IPS-20b (cell line): Measurements from ENCODE around the gene ACOT9.
"Not testable (repeated sequence)": the region's sequence is repeated elsewhere in the genome, so short reads cannot be mapped to it uniquely, and the experiment has no call there.

Experiments used
- H3K27ac ChIP-seq: one replicate; pipeline ENCODE4 v1.5.1; 2013; ENCODE audit warnings: low read length
- H3K27me3 ChIP-seq: 2 replicates; pipeline ENCODE4 v1.6.1; 2013; ENCODE audit warnings: mild to moderate bottlenecking, low read length, inconsistent platforms; ENCODE audit not compliant: insufficient read depth
- H3K36me3 ChIP-seq: 2 replicates; pipeline ENCODE4 v1.6.1; 2013; ENCODE audit warnings: low read depth, mild to moderate bottlenecking, inconsistent platforms, low read length, moderate library complexity; ENCODE audit not compliant: insufficient read depth
- H3K4me1 ChIP-seq: 2 replicates; pipeline ENCODE4 v1.6.1; 2013; ENCODE audit warnings: mild to moderate bottlenecking, control low read depth, inconsistent platforms, low read length, moderate library complexity; ENCODE audit not compliant: insufficient read depth
- H3K4me3 ChIP-seq: 2 replicates; pipeline ENCODE4 v1.5.1; 2013; ENCODE audit warnings: mild to moderate bottlenecking, low read length, inconsistent platforms
- H3K9ac ChIP-seq: 2 replicates; pipeline ENCODE4 v1.6.1; 2013; ENCODE audit warnings: low read depth, mild to moderate bottlenecking, inconsistent platforms, low read length, moderate library complexity
- H3K9me3 ChIP-seq: 2 replicates; pipeline ENCODE4 v1.6.1; 2013; ENCODE audit warnings: mild to moderate bottlenecking, low read depth, low read length, inconsistent platforms; ENCODE audit not compliant: insufficient read depth

ACOT9 gene

GRCh38 chrX:23759821-23760220, 16.7 kb upstream of the ACOT9 start:
- Histone ChIP-seq H3K4me1 (no peaks in the 10 kb centered on the region), H3K4me3 (no peak overlapping the region), H3K27me3 (no peaks in the 10 kb centered on the region), H3K36me3 (no peaks in the 10 kb centered on the region), H3K9ac (no peak overlapping the region), H3K27ac (no peak overlapping the region), H3K9me3 (no peaks in the 10 kb centered on the region)

DNA sequence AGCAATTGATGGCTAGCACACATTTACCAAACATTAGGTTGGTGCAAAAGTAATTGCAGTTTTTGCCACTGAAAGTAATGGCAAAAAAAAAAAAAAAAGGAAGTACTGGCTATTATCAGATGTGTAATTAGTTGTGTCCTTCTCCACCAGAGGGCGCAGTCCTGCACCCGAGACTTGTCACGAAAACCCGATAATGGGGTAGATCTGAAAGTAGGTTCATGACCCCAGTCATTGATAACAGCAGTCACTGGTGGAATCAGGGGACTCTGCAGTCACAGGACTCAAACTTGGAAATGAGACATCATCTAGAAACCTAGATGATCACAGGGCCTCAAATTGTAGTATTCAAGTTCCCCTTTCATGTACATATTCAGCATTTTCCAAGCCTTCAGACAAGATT, 13.1 kb upstream of the ACOT9 start:
- H3K4me3 ChIP-seq, result no peak overlapping the region
- no peaks in the 10 kb centered on the region for H3K9me3 ChIP-seq
- no peaks in the 10 kb centered on the region for H3K27me3 ChIP-seq
- H3K4me1 ChIP-seq, result no peaks in the 10 kb centered on the region
- H3K9ac ChIP-seq, result no peak overlapping the region
- H3K36me3 ChIP-seq, result no peaks in the 10 kb centered on the region
- H3K27ac ChIP-seq, result no peak overlapping the region

DNA sequence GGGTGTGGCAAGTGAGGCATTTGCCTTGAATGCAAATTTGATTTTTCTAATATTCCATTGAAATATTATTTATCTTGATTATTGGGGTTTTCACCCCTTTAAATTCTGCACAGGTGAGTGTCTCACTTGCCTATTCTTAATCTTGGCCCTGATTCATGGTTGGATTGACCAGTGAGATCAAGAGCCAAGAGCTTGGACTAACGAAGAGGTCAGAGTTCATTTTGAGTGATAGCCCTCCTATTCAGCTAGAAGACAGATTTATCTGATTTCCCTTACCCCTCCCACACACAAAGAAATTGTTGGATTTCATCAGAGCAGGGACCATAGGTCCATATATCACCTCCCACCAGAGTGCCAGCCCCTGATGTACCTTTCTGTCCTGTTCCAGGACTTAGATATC, 11.6 kb upstream of the ACOT9 start:
- H3K9ac ChIP-seq, result no peak overlapping the region
- no peaks in the 10 kb centered on the region for H3K27me3 ChIP-seq
- no peak overlapping the region for H3K4me3 ChIP-seq
- no peaks in the 10 kb centered on the region for H3K4me1 ChIP-seq
- no peaks in the 10 kb centered on the region for H3K9me3 ChIP-seq
- no peaks in the 10 kb centered on the region for H3K36me3 ChIP-seq
- no peak overlapping the region for H3K27ac ChIP-seq

GRCh38 chrX:23752740-23753415, 9.8 kb upstream of the ACOT9 start:
- Histone ChIP-seq H3K4me1 (no peaks in the 10 kb centered on the region), H3K9ac (no peak overlapping the region), H3K27me3 (no peaks in the 10 kb centered on the region), H3K27ac (no peak overlapping the region), H3K4me3 (no peak overlapping the region), H3K36me3 (no peaks in the 10 kb centered on the region), H3K9me3 (no peaks in the 10 kb centered on the region)

GRCh38 chrX:23749576-23749975, 6.5 kb upstream of the ACOT9 start:
- no peaks in the 10 kb centered on the region for H3K9me3 ChIP-seq
- no peak overlapping the region for H3K4me3 ChIP-seq
- H3K27ac ChIP-seq, result no peak overlapping the region
- no peak overlapping the region for H3K9ac ChIP-seq
- H3K36me3 ChIP-seq, result no peaks in the 10 kb centered on the region
- no peaks in the 10 kb centered on the region for H3K27me3 ChIP-seq
- H3K4me1 ChIP-seq, result no peaks in the 10 kb centered on the region

GRCh38 chrX:23749129-23749528, 6.1 kb upstream of the ACOT9 start:
- no peaks in the 10 kb centered on the region for H3K9me3 ChIP-seq
- H3K9ac ChIP-seq, result no peak overlapping the region
- no peaks in the 10 kb centered on the region for H3K36me3 ChIP-seq
- H3K27ac ChIP-seq, result no peak overlapping the region
- no peaks in the 10 kb centered on the region for H3K4me1 ChIP-seq
- H3K4me3 ChIP-seq, result no peak overlapping the region
- H3K27me3 ChIP-seq, result no peaks in the 10 kb centered on the region

- Histone ChIP-seq H3K4me1 (no peaks in the 10 kb centered on the region; the same call in 1 of the 2 replicates), H3K9ac (no peak overlapping the region), H3K27ac (no peak overlapping the region), H3K9me3 (no peaks in the 10 kb centered on the region), H3K4me3 (no peak overlapping the region), H3K36me3 (no peaks in the 10 kb centered on the region), H3K27me3 (no peaks in the 10 kb centered on the region)
Measured at GRCh38 chrX:23745786-23746185, 2.7 kb upstream of the ACOT9 start.

GRCh38 chrX:23743623-23743971, 521 bp upstream of the ACOT9 start:
- H3K27me3 ChIP-seq, H3K4me1 ChIP-seq, H3K27ac ChIP-seq, H3K36me3 ChIP-seq, H3K9me3 ChIP-seq: not testable (repeated sequence)
- Histone ChIP-seq H3K9ac (peak overlapping the region; percentile 51; the same call in 1 of the 2 replicates), H3K4me3 (peak overlapping the region; percentile 81; the same call in 1 of the 2 replicates)

DNA sequence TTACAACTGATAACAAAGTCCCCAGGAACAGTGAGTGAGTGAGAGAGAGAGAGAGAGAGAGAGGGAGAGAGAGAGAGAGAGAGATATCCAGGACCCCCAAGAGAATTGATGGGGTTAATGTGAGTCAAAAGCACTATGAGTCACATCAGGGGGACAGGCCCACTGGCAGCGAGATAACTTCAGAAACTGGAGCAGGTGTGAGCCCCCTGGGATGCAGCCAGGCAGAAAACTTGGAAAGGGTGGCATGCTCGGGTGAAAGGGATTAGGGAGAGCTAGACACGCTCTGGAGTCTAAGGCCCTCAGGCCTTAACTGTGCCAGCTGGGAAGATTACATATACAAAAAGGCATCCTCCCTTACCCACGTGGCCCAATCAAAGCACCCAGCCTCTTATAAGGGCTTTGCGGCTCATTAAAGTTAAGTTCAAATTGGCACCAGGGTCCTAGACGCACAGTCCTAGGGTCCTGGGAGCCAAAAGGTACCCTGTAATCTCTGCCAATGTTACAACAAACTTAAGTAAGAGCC, 841 bp downstream of the ACOT9 start:
- H3K36me3 ChIP-seq, result no peaks in the 10 kb centered on the region
- no peak overlapping the region for H3K27ac ChIP-seq
- peak overlapping the region; percentile 71; the same call in 1 of the 2 replicates for H3K9ac ChIP-seq
- H3K27me3 ChIP-seq, result no peaks in the 10 kb centered on the region
- H3K4me3 ChIP-seq, result peak overlapping the region; percentile 81
- H3K4me1 ChIP-seq, result no peaks in the 10 kb centered on the region; the same call in 1 of the 2 replicates
- no peaks in the 10 kb centered on the region for H3K9me3 ChIP-seq

DNA sequence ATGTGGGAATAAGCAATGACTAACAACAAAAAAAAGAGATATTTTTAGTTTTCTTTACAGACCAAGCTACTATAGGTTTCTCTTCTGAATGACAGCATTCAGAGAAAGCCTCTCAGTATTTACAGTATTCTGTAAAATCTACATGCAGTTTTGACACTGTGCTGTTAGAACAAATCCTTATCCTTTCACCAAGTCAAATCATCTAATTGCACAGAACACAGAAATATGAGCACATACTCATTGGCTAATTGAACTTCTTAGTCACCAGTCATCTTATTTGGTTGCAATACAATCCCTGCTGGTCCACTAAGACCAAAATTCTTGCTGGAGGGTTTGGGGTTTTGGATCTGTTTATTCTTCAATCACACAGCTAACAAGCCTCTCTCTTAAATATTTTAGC, 5.7 kb downstream of the ACOT9 start:
- H3K27ac ChIP-seq, result no peak overlapping the region
- H3K36me3 ChIP-seq, result peaks cover 8% of the 10 kb centered on the region; the same call in 1 of the 2 replicates
- H3K4me3 ChIP-seq, result no peak overlapping the region
- no peaks in the 10 kb centered on the region for H3K9me3 ChIP-seq
- no peak overlapping the region for H3K9ac ChIP-seq
- H3K4me1 ChIP-seq, result no peaks in the 10 kb centered on the region; the same call in 1 of the 2 replicates
- no peaks in the 10 kb centered on the region for H3K27me3 ChIP-seq

- Histone ChIP-seq H3K4me1 (no peaks in the 10 kb centered on the region), H3K27ac (no peak overlapping the region), H3K36me3 (peaks cover 17% of the 10 kb centered on the region; the same call in 1 of the 2 replicates), H3K4me3 (no peak overlapping the region), H3K9me3 (no peaks in the 10 kb centered on the region), H3K9ac (no peak overlapping the region), H3K27me3 (no peaks in the 10 kb centered on the region)
Measured at GRCh38 chrX:23736030-23736429, 7.0 kb downstream of the ACOT9 start.

- Histone ChIP-seq H3K4me3 (no peak overlapping the region), H3K36me3 (peaks cover 34% of the 10 kb centered on the region), H3K4me1 (no peaks in the 10 kb centered on the region), H3K9ac (no peak overlapping the region), H3K27me3 (no peaks in the 10 kb centered on the region), H3K9me3 (no peaks in the 10 kb centered on the region), H3K27ac (no peak overlapping the region)
Measured at GRCh38 chrX:23732704-23733103, 10.4 kb downstream of the ACOT9 start.
